GM23338 (cell line): ENCODE measurements around the gene SLC15A5. TPM values are rescaled to one million over a fixed set of nuclear protein-coding genes. Genes with fewer than 3 reads are reported as not detected.
A peak's percentile ranks its signal among the peaks of the same experiment; 100 is the strongest.

ENCODE experiments used
- ATAC-seq: fragments of 200-7000 bp; cut with Tn5 transposase; 3 replicates; pipeline ENCODE4 v1.9.1; 2020
- DNase-seq: peaks from one replicate; pipeline ENCODE4 v3.0.0-alpha.2; 2015; ENCODE audit warnings: low spot score
- H2AFZ ChIP-seq: fragments of 200-600 bp; sonication (generic); 2 replicates; pipeline ENCODE4 v1.8.0; 2016; ENCODE audit warnings: antibody characterized with exemption, mild to moderate bottlenecking, moderate library complexity
- H3F3A ChIP-seq: fragments of 200-600 bp; sonication (generic); replicated peaks from 2 replicates; pipeline ENCODE4 v1.8.0; 2017; ENCODE audit warnings: antibody characterized with exemption, mixed run types, low read depth
- H3K27ac ChIP-seq: fragments of 200-600 bp; sonication (generic); 2 replicates; pipeline ENCODE4 v1.6.1; 2016; ENCODE audit warnings: low read depth
- H3K27me3 ChIP-seq: fragments of 200-600 bp; sonication (generic); 2 replicates; pipeline ENCODE4 v1.8.0; 2016; ENCODE audit warnings: mild to moderate bottlenecking, mixed run types, moderate library complexity; ENCODE audit not compliant: insufficient read depth
- H3K36me3 ChIP-seq: fragments of 200-600 bp; sonication (generic); 2 replicates; pipeline ENCODE4 v1.8.0; 2016; ENCODE audit warnings: mild to moderate bottlenecking; ENCODE audit not compliant: insufficient read depth
- H3K4me1 ChIP-seq: fragments of 200-600 bp; sonication (generic); 2 replicates; pipeline ENCODE4 v1.8.0; 2016; ENCODE audit warnings: mild to moderate bottlenecking, moderate library complexity; ENCODE audit not compliant: insufficient read depth
- H3K4me2 ChIP-seq: fragments of 200-600 bp; sonication (generic); 2 replicates; pipeline ENCODE4 v1.7.1; 2017; ENCODE audit warnings: mixed run types
- H3K4me3 ChIP-seq: fragments of 200-600 bp; sonication (generic); 2 replicates; pipeline ENCODE4 v1.6.1; 2016; ENCODE audit warnings: mixed run types
- H3K79me2 ChIP-seq: fragments of 200-600 bp; sonication (generic); replicated peaks from 2 replicates; pipeline ENCODE4 v1.8.0; 2017; ENCODE audit warnings: mild to moderate bottlenecking; ENCODE audit not compliant: insufficient read depth
- H3K9me2 ChIP-seq: fragments of 200-600 bp; sonication (generic); 2 replicates; pipeline ENCODE4 v1.8.0; 2017; ENCODE audit not compliant: insufficient read depth
- H4K20me1 ChIP-seq: fragments of 200-600 bp; sonication (generic); replicated peaks from 2 replicates; pipeline ENCODE4 v1.8.0; 2017; ENCODE audit warnings: mild to moderate bottlenecking; ENCODE audit not compliant: insufficient read depth
- H3K27ac Mint-ChIP-seq: 2 replicates; pipeline ENCODE4 v1.8.0; 2020; ENCODE audit warnings: inconsistent platforms, mild to moderate bottlenecking, moderate library complexity, mixed read lengths
- H3K27me3 Mint-ChIP-seq: 3 replicates; pipeline ENCODE4 v1.8.0; 2022; ENCODE audit warnings: low read depth, mild to moderate bottlenecking, moderate library complexity, mixed read lengths, inconsistent platforms; ENCODE audit not compliant: insufficient read depth, poor library complexity
- H3K36me3 Mint-ChIP-seq: 3 replicates; pipeline ENCODE4 v1.8.0; 2021; ENCODE audit warnings: low read depth, mild to moderate bottlenecking, inconsistent platforms, moderate library complexity, mixed read lengths
- H3K4me1 Mint-ChIP-seq: 3 replicates; pipeline ENCODE4 v1.8.0; 2020; ENCODE audit warnings: mild to moderate bottlenecking, inconsistent platforms, mixed read lengths
- H3K4me3 Mint-ChIP-seq: 3 replicates; pipeline ENCODE4 v1.8.0; 2021; ENCODE audit warnings: moderate library complexity, mild to moderate bottlenecking, inconsistent platforms, mixed read lengths
- H3K9me3 Mint-ChIP-seq: 3 replicates; pipeline ENCODE4 v1.8.0; 2020; ENCODE audit warnings: moderate library complexity, mild to moderate bottlenecking, inconsistent platforms, mixed read lengths
- CTCF ChIP-seq, 2 experiments: fragments of 200-600 bp in 1 of 2; sonication (generic) in 1 of 2; conservative IDR thresholded peaks; 2 replicates each; pipeline versions ENCODE4 v1.5.1 to v1.6.1; 2016 to 2017; ENCODE audit warnings: antibody characterized with exemption in 2 of 2, low read depth in 2 of 2, mild to moderate bottlenecking in 2 of 2, moderate library complexity in 1 of 2
- ETS1 ChIP-seq: IDR thresholded peaks from 2 replicates; pipeline ENCODE4 v1.6.1; 2016; ENCODE audit warnings: antibody characterized with exemption
- EZH2 ChIP-seq: fragments of 200-600 bp; sonication (generic); IDR thresholded peaks from one replicate; pipeline ENCODE4 v1.8.0; 2017; ENCODE audit warnings: antibody characterized with exemption, mild to moderate bottlenecking, low read depth; ENCODE audit not compliant: unreplicated experiment
- EZH2phosphoT487 ChIP-seq: fragments of 200-600 bp; sonication (generic); IDR thresholded peaks from one replicate; pipeline ENCODE4 v1.8.1; 2018; ENCODE audit warnings: antibody characterized with exemption; ENCODE audit not compliant: unreplicated experiment
- POLR2AphosphoS5 ChIP-seq: IDR thresholded peaks from 2 replicates; pipeline ENCODE4 v1.6.1; 2016; ENCODE audit warnings: antibody characterized with exemption, low read depth
- STAT1 ChIP-seq: IDR thresholded peaks from one replicate; pipeline ENCODE4 v1.6.1; 2016; ENCODE audit warnings: antibody characterized with exemption; ENCODE audit not compliant: unreplicated experiment
- ZNF331 ChIP-seq: fragments of 250-450 bp; sonication (Bioruptor Pico); IDR thresholded peaks from 2 replicates; pipeline ENCODE4 v1.5.0; 2020; ENCODE audit warnings: low read depth, mild to moderate bottlenecking, moderate library complexity
- polyA plus RNA-seq: library from polyadenylated mRNA; unstranded; fragments of >200 nt; fragmentation: Nextera tagmentation; extraction: Ambion mirVana; gene quantifications from 2 replicates; pipeline ENCODE4 v1.2.1, GENCODE V29; 2016
- total RNA-seq: library from RNA; depleted of rRNA; stranded (reverse); fragments of >200 nt; shearing (Covaris generic); gene quantifications from 2 replicates; pipeline ENCODE4 v1.2.3, GENCODE V29; 2014
- TF ChIP-seq, protein P1 (sequence below): IDR thresholded peaks from one replicate; pipeline ENCODE4 v1.6.1; 2018; ENCODE audit warnings: antibody characterized with exemption; ENCODE audit not compliant: unreplicated experiment

SLC15A5 gene
- total and polyA plus RNA-seq, 2 experiments from 2014 or later = not detected

GRCh38 chr12:16197600-16197999 lies 79.9 kb downstream of the SLC15A5 start (continued):
- TF ChIP-seq ETS1 = no peak

GRCh38 chr12:16189849-16190248 lies 87.6 kb downstream of the SLC15A5 start:
- H3K27ac Mint-ChIP-seq = no peak overlapping the region
- H3K4me3 Mint-ChIP-seq = no peak overlapping the region
- ATAC-seq = peak; percentile 80
- H3K27me3 Mint-ChIP-seq = no peaks in the 10 kb centered on the region
- Histone ChIP-seq H3K27me3 (no peaks in the 10 kb centered on the region), H3K79me2 (no peaks in the 10 kb centered on the region), H3F3A (no peaks in the 10 kb centered on the region), H3K4me3 (no peak overlapping the region), H3K36me3 (no peaks in the 10 kb centered on the region), H3K27ac (no peak overlapping the region), H4K20me1 (no peaks in the 10 kb centered on the region), H3K4me1 (peaks cover 13% of the 10 kb centered on the region; the same call in 1 of the 2 replicates), H3K9me2 (no peaks in the 10 kb centered on the region), H2AFZ (no peak overlapping the region), H3K4me2 (no peak overlapping the region)
- H3K9me3 Mint-ChIP-seq = no peaks in the 10 kb centered on the region
- peak; percentile 59 to 70 for TF ChIP-seq CTCF (conservative IDR thresholded peaks at IDR 0.05; ENCODE audit: low read depth in 2 of 2)
- TF ChIP-seq POLR2AphosphoS5 = no peak
- TF ChIP-seq, protein P1, sequence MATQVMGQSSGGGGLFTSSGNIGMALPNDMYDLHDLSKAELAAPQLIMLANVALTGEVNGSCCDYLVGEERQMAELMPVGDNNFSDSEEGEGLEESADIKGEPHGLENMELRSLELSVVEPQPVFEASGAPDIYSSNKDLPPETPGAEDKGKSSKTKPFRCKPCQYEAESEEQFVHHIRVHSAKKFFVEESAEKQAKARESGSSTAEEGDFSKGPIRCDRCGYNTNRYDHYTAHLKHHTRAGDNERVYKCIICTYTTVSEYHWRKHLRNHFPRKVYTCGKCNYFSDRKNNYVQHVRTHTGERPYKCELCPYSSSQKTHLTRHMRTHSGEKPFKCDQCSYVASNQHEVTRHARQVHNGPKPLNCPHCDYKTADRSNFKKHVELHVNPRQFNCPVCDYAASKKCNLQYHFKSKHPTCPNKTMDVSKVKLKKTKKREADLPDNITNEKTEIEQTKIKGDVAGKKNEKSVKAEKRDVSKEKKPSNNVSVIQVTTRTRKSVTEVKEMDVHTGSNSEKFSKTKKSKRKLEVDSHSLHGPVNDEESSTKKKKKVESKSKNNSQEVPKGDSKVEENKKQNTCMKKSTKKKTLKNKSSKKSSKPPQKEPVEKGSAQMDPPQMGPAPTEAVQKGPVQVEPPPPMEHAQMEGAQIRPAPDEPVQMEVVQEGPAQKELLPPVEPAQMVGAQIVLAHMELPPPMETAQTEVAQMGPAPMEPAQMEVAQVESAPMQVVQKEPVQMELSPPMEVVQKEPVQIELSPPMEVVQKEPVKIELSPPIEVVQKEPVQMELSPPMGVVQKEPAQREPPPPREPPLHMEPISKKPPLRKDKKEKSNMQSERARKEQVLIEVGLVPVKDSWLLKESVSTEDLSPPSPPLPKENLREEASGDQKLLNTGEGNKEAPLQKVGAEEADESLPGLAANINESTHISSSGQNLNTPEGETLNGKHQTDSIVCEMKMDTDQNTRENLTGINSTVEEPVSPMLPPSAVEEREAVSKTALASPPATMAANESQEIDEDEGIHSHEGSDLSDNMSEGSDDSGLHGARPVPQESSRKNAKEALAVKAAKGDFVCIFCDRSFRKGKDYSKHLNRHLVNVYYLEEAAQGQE = no peak
- no peak for TF ChIP-seq EZH2
- TF ChIP-seq ZNF331 = no peak
- no peaks in the 10 kb centered on the region for H3K36me3 Mint-ChIP-seq
- H3K4me1 Mint-ChIP-seq = peaks cover 9% of the 10 kb centered on the region
- peak; percentile 79 for DNase-seq

DNA sequence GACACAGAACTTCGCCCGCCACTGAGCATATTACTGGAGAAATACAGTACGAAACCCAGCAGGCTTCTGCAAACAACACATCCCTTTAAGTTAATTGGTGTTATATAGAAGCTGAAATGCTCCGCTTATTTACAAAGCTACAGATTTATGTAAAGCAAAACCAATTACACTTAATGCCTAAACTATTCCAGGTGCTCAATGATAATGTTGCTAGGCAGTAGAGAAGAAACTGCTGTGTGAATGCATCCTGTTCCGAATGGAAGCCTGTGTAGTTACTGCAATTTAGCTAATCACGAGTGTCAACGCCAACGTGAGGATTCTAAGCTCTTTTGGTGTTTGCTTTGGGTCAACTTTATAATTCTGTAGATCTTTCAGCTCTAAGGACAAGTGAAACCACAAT lies 89.8 kb downstream of the SLC15A5 start:
- H3K4me3 Mint-ChIP-seq = no peak overlapping the region
- Histone ChIP-seq H3K27me3 (no peaks in the 10 kb centered on the region), H3K9me2 (no peaks in the 10 kb centered on the region), H3K4me1 (peaks cover 13% of the 10 kb centered on the region; the same call in 1 of the 2 replicates), H3F3A (no peaks in the 10 kb centered on the region), H3K79me2 (no peaks in the 10 kb centered on the region), H3K36me3 (no peaks in the 10 kb centered on the region), H3K4me2 (peak overlapping the region; percentile 54), H3K27ac (no peak overlapping the region), H3K4me3 (no peak overlapping the region), H4K20me1 (no peaks in the 10 kb centered on the region), H2AFZ (peak overlapping the region; percentile 86; the same call in 1 of the 2 replicates)
- no peaks in the 10 kb centered on the region for H3K36me3 Mint-ChIP-seq
- no peak; the same call in 2 of the 3 replicates for ATAC-seq
- H3K9me3 Mint-ChIP-seq = no peaks in the 10 kb centered on the region
- no peaks in the 10 kb centered on the region for H3K27me3 Mint-ChIP-seq
- peak; percentile 14 for DNase-seq
- H3K4me1 Mint-ChIP-seq = peaks cover 13% of the 10 kb centered on the region
- H3K27ac Mint-ChIP-seq = peak overlapping the region; percentile 71
- TF ChIP-seq ZNF331 (no peak), POLR2AphosphoS5 (no peak), ETS1 (no peak), CTCF (conservative IDR thresholded peaks at IDR 0.05; ENCODE audit: low read depth in 2 of 2) (no peak), EZH2phosphoT487 (no peak), STAT1 (no peak)
- TF ChIP-seq, protein P1 = no peak
